ENCODE measurements around the gene ACAD10.

- TF ChIP-seq POLR2A (IDR thresholded peaks at IDR 0.05) (no peak), POLR2AphosphoS5 (IDR thresholded peaks at IDR 0.05) (no peak)
Measured at GRCh38 chr12:111685322-111685810, 487 bp upstream of the ACAD10 start.
